Measurements from ENCODE around the gene MYPN.

DNA sequence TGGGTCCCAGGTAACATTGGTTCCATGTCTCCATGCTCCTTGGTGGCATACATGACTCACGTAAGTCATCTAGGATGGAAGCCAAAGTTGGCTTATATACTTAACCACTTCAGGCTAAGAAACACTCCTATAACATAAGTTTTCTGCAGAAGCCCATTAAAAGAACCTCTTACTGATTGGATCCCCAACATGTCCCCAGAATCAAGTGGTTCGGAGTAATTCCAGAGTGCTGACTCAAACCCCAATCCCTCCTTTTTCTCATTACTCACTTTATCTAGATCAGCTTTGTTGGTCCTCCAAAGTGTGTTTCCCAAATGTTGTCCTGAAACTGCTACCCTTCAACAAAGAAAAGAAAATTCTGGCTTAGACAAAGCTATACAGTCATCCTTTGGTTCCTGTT is 132.8 kb downstream of the MYPN start:
- TF ChIP-seq EZH2 (IDR thresholded peaks at IDR 0.05; ENCODE audit: borderline replicate concordance, insufficient read depth, low read depth, low read length, poor library complexity, severe bottlenecking), result no peak
- no peak for TF ChIP-seq CTCF (IDR thresholded peaks at IDR 0.05)

Measured in B cell (primary cell).